SHP77 treated with DMSO at 0.1 percent for 48 hours (cell line): ENCODE results near the gene PLAAT2.
"Not testable (repeated sequence)": the region's sequence is repeated elsewhere in the genome, so short reads cannot be mapped to it uniquely, and the experiment has no call there.

Source experiments
- DNase-seq: peaks from one replicate; lab custom pipeline; 2025; lab: John Stamatoyannopoulos, UW

PLAAT2 gene

GRCh38 chr11:63549411-63549810 is 13.8 kb downstream of the PLAAT2 start:
- no peak for DNase-seq

- DNase-seq, result no peak
Measured at GRCh38 chr11:63548178-63548577, 15.0 kb downstream of the PLAAT2 start.

DNA sequence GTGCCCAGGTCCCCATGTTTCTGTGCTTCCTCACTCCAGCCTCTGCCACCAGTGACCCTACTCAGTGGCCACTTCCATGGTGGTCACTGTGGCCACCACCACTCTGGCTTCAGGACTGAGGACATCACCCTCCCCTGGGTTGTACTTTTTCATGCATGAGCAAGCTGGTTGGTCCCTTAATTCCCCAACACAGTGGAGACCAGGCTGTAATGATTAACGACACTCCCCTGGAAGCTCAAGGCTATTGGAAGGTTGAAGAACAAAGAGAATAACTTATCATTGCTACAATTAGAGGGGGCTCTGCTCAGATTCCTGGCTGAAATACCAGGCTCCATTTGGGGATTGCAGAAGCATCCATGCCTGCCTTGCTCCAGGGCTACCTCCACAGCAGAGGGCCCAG is 16.1 kb downstream of the PLAAT2 start:
- no peak for DNase-seq

DNA sequence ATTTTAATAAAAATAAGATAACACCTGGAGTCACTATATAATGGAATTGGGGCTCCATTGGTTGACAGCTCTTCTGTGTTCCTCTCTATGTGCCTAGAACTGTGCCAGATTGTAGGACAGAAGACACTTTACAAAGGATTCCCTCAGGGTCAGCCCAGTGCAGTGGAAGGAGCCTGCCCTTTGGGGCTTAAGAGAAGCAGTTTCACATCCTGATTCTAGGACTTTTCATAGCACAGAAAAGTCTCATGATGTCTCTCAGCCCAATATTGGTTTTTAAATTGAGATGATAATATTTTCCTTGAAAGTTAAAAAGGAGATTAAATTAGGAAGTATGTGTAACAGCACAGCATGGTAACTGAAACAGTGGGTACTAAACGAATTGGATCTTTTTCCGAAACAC is 19.5 kb downstream of the PLAAT2 start:
- no peak for DNase-seq

GRCh38 chr11:63542506-63542905 is 20.7 kb downstream of the PLAAT2 start:
- DNase-seq, result not testable (repeated sequence)

DNA sequence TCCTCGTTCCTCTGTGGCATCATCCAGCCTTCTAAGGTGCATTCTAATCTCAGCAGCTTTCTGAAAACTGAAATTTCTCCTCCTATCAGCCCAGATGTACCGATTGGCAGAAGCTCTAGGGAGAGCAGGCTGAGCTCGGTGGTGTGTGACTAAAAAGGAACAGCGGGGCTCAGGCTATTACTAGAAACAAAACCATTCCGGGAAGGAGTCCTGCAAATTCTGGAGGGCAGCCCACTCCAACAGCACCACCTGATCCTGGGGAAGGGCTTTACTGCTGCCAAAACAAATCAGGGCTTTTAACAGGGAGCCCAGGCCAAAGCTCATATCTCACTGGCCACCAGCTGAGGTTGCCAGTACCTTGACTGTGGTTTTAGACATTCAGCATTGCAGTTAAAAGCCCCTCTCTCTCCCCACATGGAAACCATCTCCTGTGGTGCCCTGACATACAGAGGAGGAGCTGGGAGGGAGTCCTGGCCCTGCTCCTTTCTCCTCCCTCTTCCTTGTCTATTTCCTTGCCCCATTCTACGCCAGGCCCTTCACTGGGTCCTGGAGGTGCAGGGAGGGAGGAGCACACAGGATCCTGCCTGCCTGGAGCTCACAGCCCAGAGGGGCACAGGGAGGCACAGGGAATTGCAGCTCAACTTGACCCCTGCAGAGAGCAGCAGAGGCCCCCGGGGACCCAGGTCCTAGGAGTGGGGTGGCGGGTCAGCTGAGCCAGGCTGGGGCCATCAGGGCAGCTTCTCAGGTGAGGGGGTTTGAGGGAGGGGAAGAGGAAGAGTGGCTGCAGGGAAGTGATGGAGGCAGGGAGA is 25.7 kb downstream of the PLAAT2 start:
- no peak for DNase-seq

DNA sequence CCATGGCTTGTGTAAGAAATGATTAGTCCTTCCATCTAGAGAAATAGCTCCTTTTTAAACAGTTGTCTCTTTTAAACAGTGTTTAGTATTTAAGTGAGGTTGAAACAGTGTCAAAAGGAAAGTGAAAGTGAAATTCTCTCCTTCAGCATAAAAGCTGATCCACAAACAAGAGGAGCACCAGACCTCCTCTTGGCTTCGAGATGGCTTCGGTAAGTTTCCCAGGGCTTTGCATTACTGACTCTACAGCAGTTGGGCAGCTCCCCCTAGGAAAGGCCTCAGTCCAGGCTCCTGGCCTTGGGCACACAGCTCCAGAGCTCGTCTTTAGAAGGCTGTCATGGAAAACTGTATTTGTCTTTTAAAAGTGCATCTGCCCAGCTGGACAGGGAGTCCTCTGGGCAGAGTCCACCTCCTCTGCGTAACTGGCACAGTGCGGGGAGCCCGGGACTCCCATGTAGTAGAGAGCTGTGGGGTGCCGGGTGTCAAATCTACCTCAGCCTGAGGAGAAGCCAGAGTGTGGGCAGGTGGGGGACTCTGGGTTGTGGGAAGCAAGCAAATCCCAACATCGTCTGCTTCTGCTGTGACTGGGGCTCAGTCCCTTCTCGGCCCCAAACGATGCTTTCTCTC is 26.4 kb downstream of the PLAAT2 start, which contains the start of gene PLAAT4:
Gene PLAAT4, plus strand, starts transcription at position 140 of the 624 bp plus-strand sequence. Its CDS starts 61 bp downstream, at position 201.
- DNase-seq, result no peak

- DNase-seq, result no peak
Measured at GRCh38 chr11:63535734-63536133, 27.4 kb downstream of the PLAAT2 start.

DNA sequence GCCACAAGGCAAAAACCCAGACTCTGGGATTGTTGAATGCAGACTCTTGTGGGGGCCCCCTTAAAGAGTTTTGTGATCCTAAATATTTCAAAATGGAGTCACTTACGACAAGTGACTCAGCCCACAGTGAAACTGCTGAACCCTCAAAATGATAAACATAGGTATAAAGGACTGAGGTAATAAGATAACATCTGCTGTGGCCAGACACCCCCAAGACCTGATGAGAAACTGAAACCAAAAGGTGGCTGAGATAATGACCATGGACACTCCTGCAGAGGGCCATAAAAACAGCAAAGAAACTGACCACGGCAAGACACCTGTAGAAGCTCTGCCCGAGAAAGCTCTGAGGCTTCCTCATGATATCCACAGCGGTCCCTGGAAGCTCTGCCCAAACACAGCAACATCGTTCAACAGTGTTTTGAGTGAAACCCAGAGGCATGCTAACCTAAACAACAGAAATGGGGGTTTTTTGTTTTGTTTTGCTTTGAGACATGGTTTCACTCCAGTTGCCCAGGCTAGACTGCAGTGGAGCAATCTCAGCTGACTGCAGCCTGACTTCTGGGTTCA is 28.2 kb downstream of the PLAAT2 start:
- no peak for DNase-seq

GRCh38 chr11:63534076-63534475 is 29.1 kb downstream of the PLAAT2 start:
- DNase-seq, result no peak

- no peak for DNase-seq
Measured at GRCh38 chr11:63532799-63533475, 30.2 kb downstream of the PLAAT2 start.

- DNase-seq, result no peak
Measured at GRCh38 chr11:63532117-63532516, 31.1 kb downstream of the PLAAT2 start.

GRCh38 chr11:63531074-63531792 is 31.9 kb downstream of the PLAAT2 start:
- DNase-seq, result not testable (repeated sequence)

DNA sequence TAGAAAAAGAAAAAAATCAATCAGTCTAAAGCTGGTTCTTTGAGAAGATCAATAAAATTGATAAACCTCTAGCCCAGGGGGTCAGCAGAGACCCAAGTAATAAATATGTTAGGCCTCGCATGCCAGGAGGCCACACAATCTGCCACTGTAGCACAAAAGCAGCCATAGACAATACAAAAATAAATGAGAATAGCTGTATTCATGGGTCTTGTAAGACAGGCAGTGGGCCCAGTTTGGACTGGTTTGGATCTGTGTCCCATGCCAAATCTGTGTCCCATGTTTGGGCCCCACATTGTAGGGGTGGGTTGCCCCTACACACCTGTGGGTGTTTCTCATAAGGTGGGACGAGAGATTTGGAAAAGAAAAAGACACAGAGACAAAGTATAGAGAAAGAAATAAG is 33.2 kb downstream of the PLAAT2 start:
- DNase-seq, result no peak

GRCh38 chr11:63529373-63529772 is 33.8 kb downstream of the PLAAT2 start:
- DNase-seq, result not testable (repeated sequence)

- DNase-seq, result not testable (repeated sequence)
Measured at GRCh38 chr11:63528729-63529278, 34.4 kb downstream of the PLAAT2 start.

DNA sequence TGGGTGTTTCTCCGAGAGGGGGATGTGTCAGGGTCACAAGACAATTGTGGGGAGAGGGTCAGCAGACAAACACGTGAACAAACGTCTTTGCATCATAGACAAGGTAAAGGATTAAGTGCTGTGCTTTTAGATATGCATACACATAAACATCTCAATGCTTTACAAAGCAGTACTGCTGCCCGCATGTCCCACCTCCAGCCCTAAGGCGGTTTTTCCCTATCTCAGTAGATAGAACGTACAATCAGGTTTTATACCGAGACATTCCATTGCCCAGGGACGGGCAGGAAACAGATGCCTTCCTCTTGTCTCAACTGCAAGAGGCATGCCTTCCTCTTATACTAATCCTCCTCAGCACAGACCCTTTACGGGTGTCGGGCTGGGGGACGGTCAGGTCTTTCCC is 35.0 kb downstream of the PLAAT2 start:
- DNase-seq, result not testable (repeated sequence)

GRCh38 chr11:63527667-63528066 is 35.5 kb downstream of the PLAAT2 start:
- no peak for DNase-seq

- no peak for DNase-seq
Measured at GRCh38 chr11:63523151-63523550, 40.0 kb downstream of the PLAAT2 start.

GRCh38 chr11:63521896-63522295 is 41.3 kb downstream of the PLAAT2 start:
- DNase-seq, result no peak

DNA sequence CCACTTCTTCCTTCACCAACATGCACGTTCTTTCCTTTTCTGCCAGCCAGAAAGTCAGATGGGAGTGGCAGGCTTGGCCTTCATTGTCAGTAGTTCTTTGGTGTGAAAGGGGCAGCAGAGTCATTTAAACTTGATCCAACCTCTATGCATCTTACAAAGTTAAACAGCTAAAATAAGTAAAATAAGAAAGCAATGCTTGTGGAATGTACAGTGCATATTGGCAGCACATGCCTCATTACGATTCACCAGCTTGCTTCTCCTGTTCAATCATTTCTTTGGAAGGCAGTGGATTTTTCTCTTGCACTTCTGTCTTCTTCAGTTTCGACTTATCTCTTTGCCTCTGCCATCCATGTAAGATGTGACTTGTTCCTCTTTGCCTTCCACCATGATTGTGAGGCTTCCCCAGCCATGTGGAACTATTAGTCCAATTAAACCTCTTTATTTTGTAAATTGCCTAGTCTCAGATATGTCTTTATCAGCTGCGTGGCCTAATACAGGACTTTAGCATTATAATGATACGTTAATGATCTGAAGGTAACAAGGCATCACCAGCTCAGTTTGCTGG is 42.5 kb downstream of the PLAAT2 start:
- DNase-seq, result no peak
